ENCODE measurements around the gene NTRK2.

Gene NTRK2

GRCh38 chr9:84823421-84824271 is 154.1 kb downstream of the NTRK2 start:
- DNase-seq = no peak

DNA sequence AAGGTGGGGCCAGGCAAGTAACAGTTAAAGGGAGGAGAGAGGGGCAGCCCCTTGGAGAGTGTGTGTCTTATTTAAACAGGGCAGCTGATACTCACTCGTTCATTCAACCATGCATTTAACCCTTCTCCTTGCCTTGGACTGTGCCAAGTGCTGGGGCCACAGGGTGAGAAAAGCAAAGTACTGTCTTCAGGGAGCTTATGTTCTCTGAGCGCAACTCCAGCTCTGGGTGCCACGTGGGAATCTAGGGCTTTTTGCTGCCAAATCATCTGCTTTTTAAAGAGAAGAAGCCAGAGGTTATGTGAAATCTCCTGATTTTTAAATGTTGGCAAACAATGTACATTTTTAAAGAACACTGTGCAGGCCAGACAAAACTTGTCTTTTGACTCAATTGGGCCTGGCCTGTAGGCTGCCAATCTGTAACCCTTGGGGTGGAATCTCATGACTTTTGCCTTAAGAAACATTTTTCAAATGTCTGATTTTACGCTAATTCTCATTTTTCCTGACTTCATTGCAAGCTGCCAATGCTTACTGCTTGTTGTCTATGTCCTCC is 157.8 kb downstream of the NTRK2 start:
- no peak for DNase-seq

DNA sequence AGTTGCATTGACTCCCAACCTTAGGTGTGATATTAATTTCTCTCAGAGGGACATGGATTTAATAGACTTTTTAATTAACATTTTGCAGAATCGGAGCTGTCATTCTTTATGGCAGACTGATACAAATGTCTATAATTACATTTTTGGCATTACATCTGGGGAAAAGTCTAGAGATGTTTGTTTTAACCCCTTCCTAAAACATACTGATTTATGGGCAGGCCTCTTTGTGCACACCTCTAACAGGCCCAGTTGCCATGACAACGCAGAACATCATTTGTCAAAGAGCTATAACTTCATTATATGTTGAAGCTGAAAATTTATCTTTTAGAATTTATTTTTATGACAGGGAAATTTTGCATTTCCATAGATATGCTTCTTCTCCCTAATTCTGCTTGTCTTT is 158.5 kb downstream of the NTRK2 start:
- DNase-seq = no peak

- no peak for DNase-seq
These were observed 159.9 kb downstream of the NTRK2 start for GRCh38 chr9:84829471-84829870.

GRCh38 chr9:84829997-84830696 is 160.6 kb downstream of the NTRK2 start:
- DNase-seq = no peak

- DNase-seq = no peak
These were observed 161.8 kb downstream of the NTRK2 start for GRCh38 chr9:84831377-84831776.

DNA sequence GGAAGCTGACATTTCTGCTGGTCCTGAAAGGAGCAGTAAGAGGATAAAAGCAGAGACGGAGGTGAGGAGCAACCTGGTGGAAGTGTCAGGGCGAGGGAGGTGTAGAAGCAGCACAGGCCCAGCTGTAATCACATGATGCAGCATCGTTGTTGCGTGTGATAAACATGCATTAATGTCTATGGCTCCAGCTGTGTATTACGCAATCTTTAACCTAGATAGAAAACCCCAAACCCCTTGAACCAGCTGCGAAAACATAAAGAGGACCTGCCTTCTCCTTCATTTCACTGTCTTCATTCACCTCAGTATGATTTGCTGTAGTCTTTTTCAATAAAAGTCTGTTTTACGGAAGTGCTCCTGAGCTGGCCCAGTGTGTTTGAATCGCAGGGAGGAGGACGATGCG is 162.9 kb downstream of the NTRK2 start:
- no peak for DNase-seq

- DNase-seq = no peak
These were observed 164.9 kb downstream of the NTRK2 start for GRCh38 chr9:84834426-84834825.

DNA sequence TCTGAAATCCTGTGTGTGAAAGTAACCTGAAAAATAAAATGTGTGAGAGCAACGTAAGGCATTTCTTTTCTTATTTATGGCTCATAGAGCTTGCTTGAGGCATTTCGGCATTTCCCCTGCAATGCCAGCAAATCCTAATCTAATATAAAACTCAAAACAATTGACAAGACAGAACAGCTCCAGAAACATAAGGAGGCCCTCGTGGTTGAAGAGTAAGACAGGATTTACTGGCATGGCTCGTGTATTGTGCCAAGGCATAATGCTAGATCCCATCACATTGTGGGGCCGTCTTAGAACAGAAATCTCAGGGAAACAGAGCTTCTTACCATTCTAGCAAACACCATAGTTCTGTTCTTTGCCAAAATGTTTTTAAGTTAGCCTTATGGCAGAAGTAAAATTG is 166.2 kb downstream of the NTRK2 start:
- DNase-seq = no peak

GRCh38 chr9:84838879-84839278 is 169.3 kb downstream of the NTRK2 start:
- DNase-seq = no peak

- DNase-seq = no peak
These were observed 170.0 kb downstream of the NTRK2 start for GRCh38 chr9:84839541-84839940.

- DNase-seq = no peak
These were observed 172.4 kb downstream of the NTRK2 start for GRCh38 chr9:84841931-84842330.

DNA sequence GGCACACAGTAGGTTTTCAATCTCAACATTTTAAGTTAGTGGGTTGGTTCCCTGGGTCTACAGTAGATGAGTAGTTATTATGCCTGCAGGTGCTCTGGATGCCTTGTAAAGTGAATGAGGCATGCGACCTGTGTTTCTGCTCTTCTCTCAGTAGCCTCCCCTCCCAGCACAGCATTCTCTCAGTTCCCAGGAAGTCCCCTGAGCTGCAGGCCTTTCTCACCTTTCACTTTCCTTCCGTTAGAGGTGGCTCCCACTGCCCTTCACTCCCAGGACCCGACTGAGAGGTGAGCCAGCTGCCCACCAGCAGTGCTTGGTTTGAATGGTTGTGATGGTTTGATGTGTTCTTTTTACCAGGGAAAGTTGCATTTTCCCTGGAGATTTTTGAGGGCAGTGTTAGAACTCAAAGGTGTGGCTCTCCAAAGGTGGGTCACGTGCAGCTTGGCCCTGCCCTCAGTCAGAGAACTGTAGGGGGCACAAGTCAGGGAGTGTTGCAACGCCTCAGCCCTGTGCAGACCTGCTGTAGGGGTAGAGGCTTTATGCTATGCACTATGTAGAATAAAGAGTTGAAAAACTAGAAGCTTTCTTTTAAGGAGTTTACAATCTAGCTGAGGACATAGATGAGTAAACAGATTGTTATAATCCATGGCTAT is 173.8 kb downstream of the NTRK2 start:
- no peak for DNase-seq

DNA sequence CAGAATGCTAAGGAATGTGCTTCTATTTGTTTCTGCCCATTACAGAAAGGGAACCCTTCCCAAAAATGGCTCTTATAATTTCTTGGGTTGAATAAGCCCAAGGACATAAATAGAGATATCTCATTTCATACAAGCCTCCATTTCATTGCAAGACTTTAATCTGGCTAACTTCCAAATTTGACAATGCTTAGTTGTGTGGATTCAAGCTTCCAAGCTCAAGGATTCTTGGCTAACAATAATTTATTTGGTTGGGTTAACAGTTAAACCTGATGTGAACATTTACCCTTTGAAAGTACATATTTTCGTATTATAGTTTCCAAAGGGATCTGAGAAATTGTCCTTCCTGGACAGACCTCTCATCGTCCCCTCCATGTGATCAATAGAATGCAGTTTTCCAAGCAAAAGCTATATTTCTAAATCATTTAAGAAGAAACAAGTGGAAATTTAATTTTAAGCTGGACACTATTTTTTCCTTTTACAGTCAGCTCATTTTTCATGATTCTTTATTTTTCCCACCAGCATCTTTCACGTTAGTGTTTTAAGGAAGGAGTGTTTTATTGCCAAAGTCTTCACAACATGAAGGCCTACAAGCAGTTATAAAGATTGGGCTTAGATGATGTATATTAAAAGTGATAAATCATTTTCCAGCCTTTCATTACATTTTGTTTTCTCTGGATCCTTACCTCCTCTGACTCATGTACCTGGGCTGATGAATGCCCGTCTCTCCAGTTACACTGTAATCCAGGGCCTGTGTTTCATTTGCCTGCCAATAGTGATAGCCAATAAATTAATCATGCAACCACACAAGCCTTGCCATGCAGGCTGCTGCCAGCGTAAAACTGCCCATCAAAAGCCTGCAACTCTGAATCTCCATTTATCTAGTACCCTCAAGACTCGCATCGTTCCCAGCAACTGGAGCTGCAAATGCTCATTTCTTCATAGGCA is 176.7 kb downstream of the NTRK2 start:
- DNase-seq = no peak

DNA sequence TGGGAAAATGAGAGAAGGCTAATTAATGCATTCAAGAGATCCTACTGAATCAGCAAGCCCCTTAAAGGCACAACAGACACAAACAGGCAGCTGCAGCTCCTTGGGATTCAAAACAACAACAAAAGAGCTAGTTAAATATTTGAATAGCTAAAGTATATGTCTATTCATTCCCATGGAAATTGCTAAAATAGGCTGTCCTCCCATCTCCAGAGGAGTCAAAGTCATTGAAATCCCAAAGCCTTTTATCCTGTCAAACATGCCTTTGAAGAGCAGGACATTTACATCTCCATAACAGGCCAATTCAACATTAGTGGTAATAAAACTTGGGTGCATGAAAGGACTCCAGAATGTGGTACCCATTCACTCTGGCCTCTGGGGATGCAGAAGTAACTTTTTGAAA is 177.4 kb downstream of the NTRK2 start:
- no peak for DNase-seq

GRCh38 chr9:84849049-84849448 is 179.5 kb downstream of the NTRK2 start:
- no peak for DNase-seq

GRCh38 chr9:84850830-84851392 is 181.4 kb downstream of the NTRK2 start:
- no peak for DNase-seq

GRCh38 chr9:84851935-84852585 is 182.5 kb downstream of the NTRK2 start:
- no peak for DNase-seq

DNA sequence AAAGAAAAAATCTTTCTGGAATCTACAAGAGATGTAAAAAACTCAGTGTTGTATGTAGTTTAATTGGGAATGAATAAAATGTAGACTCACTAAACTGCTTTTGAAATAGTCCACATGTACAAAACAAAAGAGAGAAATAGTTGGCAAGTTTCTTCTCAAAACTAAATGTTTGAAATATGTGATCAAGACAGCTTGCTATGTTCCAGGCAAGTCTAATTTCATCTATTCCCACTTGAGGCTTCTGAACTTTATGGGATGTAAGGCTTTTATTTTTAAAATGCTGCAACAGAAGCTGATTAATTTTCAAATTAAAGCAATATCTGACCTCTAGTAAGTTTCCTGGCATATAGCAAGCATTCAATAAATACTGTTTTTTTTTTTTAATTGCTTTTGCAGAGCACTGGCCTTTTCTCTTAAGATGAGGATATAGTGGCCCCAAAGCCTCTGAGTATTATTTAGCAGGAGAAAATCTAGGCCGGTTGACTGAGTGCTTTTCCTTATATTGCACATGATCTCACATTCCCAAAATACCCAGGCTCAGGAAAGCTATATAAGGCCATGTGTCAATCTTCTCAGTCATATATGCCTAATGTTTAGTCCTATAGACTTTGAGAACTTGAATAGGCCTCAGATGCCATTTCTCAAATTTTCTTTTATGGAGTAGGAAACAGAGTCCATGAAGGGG is 183.2 kb downstream of the NTRK2 start:
- DNase-seq = no peak

GRCh38 chr9:84856181-84856632 is 186.7 kb downstream of the NTRK2 start:
- DNase-seq = no peak

DNA sequence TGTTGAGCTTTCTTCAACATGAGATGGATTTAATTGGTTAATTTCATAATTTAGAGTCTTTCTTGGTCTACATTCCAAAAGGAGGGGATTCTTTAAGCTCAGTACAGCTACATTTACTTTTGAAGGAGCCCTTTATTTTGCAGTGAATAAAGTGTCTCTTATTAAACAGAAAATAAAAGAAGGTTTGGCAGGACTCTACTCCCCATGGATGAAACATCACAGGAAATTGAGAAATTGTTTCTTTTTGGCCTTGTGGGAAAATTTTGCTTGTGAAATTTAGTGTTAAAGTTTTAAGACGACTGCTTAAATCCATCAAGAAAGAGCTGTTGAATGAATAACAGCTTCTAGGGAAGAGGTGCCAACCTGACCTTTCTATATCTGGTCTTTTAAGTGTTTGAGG is 187.7 kb downstream of the NTRK2 start:
- no peak for DNase-seq
